K562 (cell line): Measurements from ENCODE around the gene MRPS10. TPM values are rescaled to one million over a fixed set of nuclear protein-coding genes. Genes with fewer than 3 reads are reported as not detected.

Experiments used
- BCLAF1 ChIP-seq, 2 experiments: fragments of 450-650 bp in 1 of 2; IDR thresholded peaks; 2 replicates each; pipeline ENCODE4 v1.6.1; 2011 to 2017; ENCODE audit warnings: low read depth in 2 of 2, antibody characterized with exemption in 1 of 2, borderline replicate concordance in 1 of 2, low read length in 1 of 2, mild to moderate bottlenecking in 1 of 2, mixed read lengths in 1 of 2; ENCODE audit not compliant: control insufficient read depth in 1 of 2
- CBX5 ChIP-seq: IDR thresholded peaks from 2 replicates; pipeline ENCODE4 v1.6.1; 2014; ENCODE audit warnings: low read depth, borderline replicate concordance
- CSDE1 ChIP-seq, 2 experiments: fragments of 450-650 bp; IDR thresholded peaks; 2 replicates each; pipeline ENCODE4 v1.6.1; 2016; ENCODE audit warnings: mild to moderate bottlenecking in 1 of 2
- DPF2 ChIP-seq: fragments of 450-650 bp; IDR thresholded peaks from 2 replicates; pipeline ENCODE4 v1.6.1; 2016
- MCM3 ChIP-seq: fragments of 450-650 bp; IDR thresholded peaks from 2 replicates; pipeline ENCODE4 v1.6.1; 2016
- MTA1 ChIP-seq: fragments of 450-650 bp; IDR thresholded peaks from 2 replicates; pipeline ENCODE4 v1.6.1; 2017; ENCODE audit warnings: borderline replicate concordance
- NEUROD1 ChIP-seq: fragments of 150-350 bp; IDR thresholded peaks from 2 replicates; pipeline ENCODE4 v1.6.1; 2014; ENCODE audit warnings: borderline replicate concordance, low read length, low read depth; ENCODE audit not compliant: partially characterized antibody
- NFYB ChIP-seq: IDR thresholded peaks from 2 replicates; pipeline ENCODE4 v1.6.1; 2011; ENCODE audit warnings: mild to moderate bottlenecking, moderate library complexity; ENCODE audit not compliant: insufficient read length; ENCODE audit errors: extremely low read depth
- NUFIP1 ChIP-seq: fragments of 450-650 bp; IDR thresholded peaks from 2 replicates; pipeline ENCODE4 v1.6.1; 2018; ENCODE audit not compliant: partially characterized antibody
- SMC3 ChIP-seq: conservative IDR thresholded peaks from 2 replicates; pipeline ENCODE4 v1.6.1; 2011; ENCODE audit warnings: low read depth, low read length, improper control_type of control experiment; ENCODE audit not compliant: insufficient read depth
- UBTF ChIP-seq, 2 experiments: IDR thresholded peaks; 2 replicates each; pipeline ENCODE4 v1.6.1; 2012; ENCODE audit warnings: improper control_type of control experiment in 2 of 2, low read depth in 2 of 2, low read length in 2 of 2, borderline replicate concordance in 1 of 2
- ZBTB17 ChIP-seq: fragments of 450-650 bp; formaldehyde crosslinking; IDR thresholded peaks from 2 replicates; pipeline ENCODE4 v1.4.0; 2020; ENCODE audit warnings: mild to moderate bottlenecking
- ZNF644 ChIP-seq: fragments of 200-800 bp; sonication (Bioruptor generic); IDR thresholded peaks from 2 replicates; pipeline ENCODE4 v1.6.1; 2016; ENCODE audit warnings: low read depth, missing genetic modification characterization, missing compliant biosample characterization
- polyA plus RNA-seq, 8 experiments: library from polyadenylated mRNA; depleted of rRNA in 4 of 8; stranded (reverse) in 5 of 8; unstranded in 3 of 8; fragments of >200 nt; fragmentation: Nextera tagmentation in 2 of 8; fragmentation: Illumina TruSeq in 1 of 8; extraction: Ambion mirVana in 2 of 8; extraction: Trizol in 1 of 8; gene quantifications; 2 replicates each; pipeline versions ENCODE4 v1.2.1 to v1.2.3, GENCODE V29; 2011 to 2014; ENCODE audit warnings: inconsistent platforms in 1 of 8, missing spikeins in 1 of 8
- total RNA-seq, 7 experiments: library from RNA; depleted of rRNA in 6 of 7; stranded (reverse); fragments of >200 nt in 6 of 7; fragmentation: Illumina TruSeq in 2 of 7; extraction: Trizol in 2 of 7; gene quantifications; 2 replicates each; pipeline versions ENCODE4 v1.2.1 to v1.2.3, GENCODE V29; 2011 to 2021; ENCODE audit warnings: low replicate concordance in 1 of 7

The MRPS10 gene
- total and polyA plus RNA-seq, 9 of the 15 experiments (the other 6 are each of a cell fraction or from before 2014, with no cell fraction given), result 48.6 to 166 (median 93.7) TPM

- TF ChIP-seq NFYB (no peak), BCLAF1 (IDR thresholded peaks at IDR 0.05; ENCODE audit: borderline replicate concordance in 1 of 2, control insufficient read depth in 1 of 2, low read depth in 2 of 2, low read length in 1 of 2) (0 out of 4 replicates have a peak, but pooled peaks have one; percentile 43 to 71), DPF2 (peak; percentile 100), CSDE1 (IDR thresholded peaks at IDR 0.05) (0 out of 4 replicates have a peak, but pooled peaks of 1 of the 2 experiments have one; percentile 13), NUFIP1 (peak; percentile 90), UBTF (IDR thresholded peaks at IDR 0.05; ENCODE audit: borderline replicate concordance in 1 of 2, low read depth in 2 of 2, low read length in 2 of 2) (no peak), ZBTB17 (CRISPR knock-in tag) (no peak; the same call in 1 of the 2 replicates), MTA1 (peak; percentile 95), SMC3 (no peak), NEUROD1 (peak; percentile 57), CBX5 (peak; percentile 62), MCM3 (no peak), ZNF644 (tag) (peak; percentile 54; the same call in 1 of the 2 replicates)
Measured at GRCh38 chr6:42197555-42198362, 19.9 kb downstream of the MRPS10 start (continued).
